CD8-positive, alpha-beta memory T cell (primary cell): ENCODE results near the gene ITGB7. TPM values are rescaled to one million over a fixed set of nuclear protein-coding genes. Genes with fewer than 3 reads are reported as not detected.
"Not testable (repeated sequence)": the region's sequence is repeated elsewhere in the genome, so short reads cannot be mapped to it uniquely, and the experiment has no call there.

Experiments used
- CTCF ChIA-PET: fragments of 350-600 bp; sonication (Branson Sonifier 250); formaldehyde crosslinking; loops from one replicate; lab custom pipeline; 2021; ENCODE audit warnings: antibody characterized with exemption; lab: Charles Lee
- POLR2A ChIA-PET: fragments of 350-600 bp; sonication (Branson Sonifier 250); formaldehyde crosslinking; loops from one replicate; lab custom pipeline; 2021; ENCODE audit warnings: antibody characterized with exemption; lab: Charles Lee
- DNase-seq, 5 donors: peaks; one replicate each; pipeline versions ENCODE4 v3.0.0 to v3.0.0-alpha.2; 2020 to 2022; ENCODE audit warnings: mixed read lengths in 1 of 5
- H3K27ac ChIP-seq: one replicate; pipeline ENCODE4 v1.7.0; 2013; ENCODE audit warnings: low read depth, mild to moderate bottlenecking, low read length, moderate library complexity
- H3K27me3 ChIP-seq: 2 replicates; pipeline ENCODE4 v1.7.0; 2013; ENCODE audit warnings: low read length, mild to moderate bottlenecking; ENCODE audit not compliant: insufficient read depth, poor library complexity, severe bottlenecking
- H3K36me3 ChIP-seq: 2 replicates; pipeline ENCODE4 v1.7.0; 2013; ENCODE audit warnings: mild to moderate bottlenecking, low read length, moderate library complexity; ENCODE audit not compliant: insufficient read depth
- H3K4me1 ChIP-seq: 2 replicates; pipeline ENCODE4 v1.7.0; 2013; ENCODE audit warnings: mild to moderate bottlenecking, low read length, moderate library complexity; ENCODE audit not compliant: insufficient read depth
- H3K4me3 ChIP-seq: 2 replicates; pipeline ENCODE4 v1.7.0; 2013; ENCODE audit warnings: mild to moderate bottlenecking, low read length
- H3K9me3 ChIP-seq: 2 replicates; pipeline ENCODE4 v1.7.0; 2013; ENCODE audit warnings: mild to moderate bottlenecking, low read length
- H3K27ac Mint-ChIP-seq, 8 donors: one replicate each; pipeline ENCODE4 v1.8.0; 2020 to 2021; ENCODE audit warnings: mixed read lengths in 8 of 8, mild to moderate bottlenecking in 6 of 8, inconsistent platforms in 3 of 8, moderate library complexity in 3 of 8
- H3K27me3 Mint-ChIP-seq, 2 donors: one replicate each; pipeline ENCODE4 v1.8.0; 2020 to 2021; ENCODE audit warnings: mixed read lengths in 2 of 2, mild to moderate bottlenecking in 1 of 2, moderate library complexity in 1 of 2
- H3K36me3 Mint-ChIP-seq, 3 donors: one replicate each; pipeline ENCODE4 v1.8.0; 2020 to 2021; ENCODE audit warnings: mixed read lengths in 3 of 3, inconsistent platforms in 1 of 3, mild to moderate bottlenecking in 1 of 3
- H3K4me1 Mint-ChIP-seq, 3 donors: one replicate each; pipeline ENCODE4 v1.8.0; 2020 to 2021; ENCODE audit warnings: mixed read lengths in 3 of 3, inconsistent platforms in 1 of 3, mild to moderate bottlenecking in 1 of 3
- H3K4me3 Mint-ChIP-seq, 7 donors: one replicate each; pipeline ENCODE4 v1.8.0; 2020 to 2021; ENCODE audit warnings: mixed read lengths in 7 of 7, mild to moderate bottlenecking in 6 of 7, moderate library complexity in 4 of 7, inconsistent platforms in 2 of 7
- H3K9me3 Mint-ChIP-seq, 5 donors: one replicate each; pipeline ENCODE4 v1.8.0; 2020 to 2022; ENCODE audit warnings: mixed read lengths in 5 of 5, mild to moderate bottlenecking in 3 of 5, moderate library complexity in 2 of 5, inconsistent platforms in 1 of 5
- polyA plus RNA-seq: library from polyadenylated mRNA; unstranded; fragments of 300-500 nt; fragmentation: Illumina TruSeq; gene quantifications from one replicate; pipeline ENCODE4 v1.2.3, GENCODE V29; 2021
- total RNA-seq, 2 experiments: library from RNA; stranded (reverse); gene quantifications; one replicate each; pipeline ENCODE4 v1.2.3, GENCODE V29; 2021

The ITGB7 gene
- total and polyA plus RNA-seq, 3 experiments from 2014 or later = 292 to 339 (median 339) TPM

GRCh38 chr12:53180931-53181645, 26.0 kb downstream of the ITGB7 start:
- Mint-ChIP-seq H3K9me3 (no peaks in the 10 kb centered on the region), H3K4me1 (peaks cover 52 to 61% (median 56%) of the 10 kb centered on the region in 3 donors), H3K27ac (peak overlapping the region; percentile 79 to 97 (median 95)), H3K36me3 (peaks cover 0 to 54% (median 13%) of the 10 kb centered on the region in 3 donors), H3K27me3 (no peaks in the 10 kb centered on the region), H3K4me3 (peak overlapping the region; percentile 89 to 97 (median 93))
- Histone ChIP-seq H3K27ac (peak overlapping the region; percentile 86), H3K9me3 (no peaks in the 10 kb centered on the region), H3K36me3 (peaks cover 25% of the 10 kb centered on the region), H3K4me3 (peak overlapping the region; percentile 79), H3K27me3 (no peaks in the 10 kb centered on the region), H3K4me1 (peaks cover 45% of the 10 kb centered on the region)
- DNase-seq = peak in 3 of 5 donors; percentile 64 to 87 (median 65)
- ChIA-PET CTCF (interaction anchor here (0.8 to 3.7 kb wide), 21 partner anchors 8 to 164 kb away, joined by 3 to 30 read pairs (median 6); partner anchors contain the start of genes AAAS, ESPL1 and ITGB7), POLR2A (interaction anchor here (0.6 to 4.1 kb wide), 18 partner anchors 9 to 320 kb away, joined by 3 to 20 read pairs (median 7); partner anchors contain the start of genes ESPL1, ITGB7, MYG1 and PFDN5)

DNA sequence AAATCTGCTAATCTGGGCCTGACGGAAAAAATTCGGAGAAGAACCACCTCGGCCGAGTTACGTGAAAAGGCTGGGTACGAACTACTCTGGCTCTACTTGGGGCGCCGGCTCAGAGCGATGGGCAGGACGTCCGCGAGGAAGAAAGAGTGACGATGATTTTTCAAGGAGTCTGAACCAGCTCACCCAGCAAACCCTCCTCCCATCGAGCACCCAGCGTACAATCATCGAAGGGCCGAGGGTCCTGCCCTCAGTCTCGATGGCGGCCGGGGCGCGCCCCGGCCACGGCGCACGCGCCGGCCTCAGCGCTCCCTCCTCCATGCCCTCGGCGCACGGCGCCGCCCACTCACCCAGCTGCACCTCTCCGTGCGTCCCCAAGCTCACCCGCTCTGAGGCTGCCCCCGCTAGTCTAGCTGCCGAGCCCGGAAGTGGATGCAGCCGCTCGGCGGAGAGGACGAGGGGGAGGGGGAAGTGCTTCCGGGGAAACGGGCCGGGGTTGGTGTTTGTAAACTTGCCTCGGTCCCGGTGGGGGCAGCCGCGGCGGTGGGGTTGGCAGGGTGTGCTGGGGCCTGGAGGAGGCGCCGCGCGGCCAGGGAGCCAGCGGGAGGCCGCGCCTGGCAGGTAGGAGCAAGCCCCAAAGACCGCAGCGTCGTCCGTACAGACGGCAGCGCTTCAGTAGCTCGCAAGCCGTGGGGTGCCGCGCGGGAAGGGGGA, 26.7 kb downstream of the ITGB7 start, which contains the start of the genes CSAD and ZNF740:
Gene CSAD, minus strand, starts transcription at position 706 of the 711 bp plus-strand sequence. CDS start 7,455 bp downstream, outside the sequence.
Gene ZNF740, plus strand, starts transcription at position 503 of the 711 bp plus-strand sequence. CDS start 1,262 bp downstream, outside the sequence.
- Mint-ChIP-seq H3K9me3 (no peaks in the 10 kb centered on the region), H3K4me3 (peak within 1 kb of the TSS; percentile 89 to 97 (median 93)), H3K27ac (peak within 1 kb of the TSS; percentile 88 to 99 (median 96)), H3K36me3 (peaks cover 0 to 47% (median 9%) of the 10 kb centered on the region in 3 donors), H3K27me3 (no peaks in the 10 kb centered on the region), H3K4me1 (peaks cover 51 to 56% (median 54%) of the 10 kb centered on the region in 3 donors)
- peak; percentile 96 to 99 (median 97) for DNase-seq
- Histone ChIP-seq H3K4me1 (peaks cover 45% of the 10 kb centered on the region), H3K9me3 (no peaks in the 10 kb centered on the region), H3K27me3 (no peaks in the 10 kb centered on the region), H3K36me3 (peaks cover 17% of the 10 kb centered on the region), H3K4me3 (peak within 1 kb of the TSS; percentile 79), H3K27ac (peak within 1 kb of the TSS; percentile 86)
- ChIA-PET POLR2A (interaction anchor here (0.6 to 4.1 kb wide), 18 partner anchors 9 to 320 kb away, joined by 3 to 20 read pairs (median 7); partner anchors contain the start of genes ESPL1, ITGB7, MYG1 and PFDN5), CTCF (interaction anchor here (0.7 to 3.7 kb wide), 25 partner anchors 8 to 165 kb away, joined by 3 to 30 read pairs (median 6); partner anchors contain the start of genes AAAS, ESPL1 and ITGB7)

- Histone ChIP-seq H3K4me1 (peaks cover 44% of the 10 kb centered on the region), H3K9me3 (no peaks in the 10 kb centered on the region), H3K27ac (peak overlapping the region; percentile 86), H3K27me3 (no peaks in the 10 kb centered on the region), H3K36me3 (peaks cover 11% of the 10 kb centered on the region), H3K4me3 (peak overlapping the region; percentile 79)
- no peaks in the 10 kb centered on the region for H3K27me3 Mint-ChIP-seq
- DNase-seq = no peak
- H3K9me3 Mint-ChIP-seq = no peaks in the 10 kb centered on the region
- H3K4me1 Mint-ChIP-seq = peaks cover 46 to 50% (median 48%) of the 10 kb centered on the region in 3 donors
- H3K27ac Mint-ChIP-seq = peak overlapping the region; percentile 88 to 99 (median 96)
- H3K36me3 Mint-ChIP-seq = peaks cover 0 to 41% (median 8%) of the 10 kb centered on the region in 3 donors
- H3K4me3 Mint-ChIP-seq = peak overlapping the region; percentile 89 to 95 (median 93)
- ChIA-PET CTCF (interaction anchor here (0.7 to 3.7 kb wide), 16 partner anchors 8 to 141 kb away, joined by 3 to 30 read pairs (median 8); partner anchors contain the start of genes AAAS and ESPL1), POLR2A (interaction anchor here (0.5 to 4.1 kb wide), 13 partner anchors 10 to 321 kb away, joined by 3 to 20 read pairs (median 9); partner anchors contain the start of genes ESPL1, ITGB7, MYG1 and PFDN5)
Measured at GRCh38 chr12:53179687-53180219, 27.3 kb downstream of the ITGB7 start.

DNA sequence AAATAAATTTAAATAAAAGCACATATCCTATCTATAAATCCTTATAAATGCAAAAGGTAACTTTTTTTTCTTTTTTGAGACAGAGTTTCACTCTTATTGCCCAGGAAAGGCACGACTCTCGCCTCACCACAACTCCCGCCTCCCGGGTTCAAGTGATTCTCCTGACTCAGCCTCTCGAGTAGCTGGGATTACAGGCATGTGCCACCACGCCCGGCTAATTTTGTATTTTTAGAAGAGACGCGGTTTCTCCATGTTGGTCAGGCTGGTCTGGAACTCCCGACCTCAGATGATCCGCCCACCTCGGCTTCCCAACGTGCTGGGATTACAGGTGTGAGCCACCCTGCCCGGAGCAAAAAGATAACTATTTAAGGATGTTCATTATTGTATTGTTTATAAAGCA, 28.2 kb downstream of the ITGB7 start:
- POLR2A ChIA-PET, H3K27ac ChIP-seq, H3K9me3 ChIP-seq, DNase-seq, H3K27me3 Mint-ChIP-seq, H3K27me3 ChIP-seq, H3K4me3 ChIP-seq, H3K9me3 Mint-ChIP-seq: not testable (repeated sequence)
- Histone ChIP-seq H3K36me3 (peaks cover 11% of the 10 kb centered on the region), H3K4me1 (peaks cover 37% of the 10 kb centered on the region)
- CTCF ChIA-PET = interaction anchor here (1.5 to 2.6 kb wide), 3 partner anchors 21 to 142 kb away, joined by 6 to 12 read pairs (median 8); partner anchors contain the start of gene AAAS
- Mint-ChIP-seq H3K36me3 (peaks cover 0 to 32% (median 5%) of the 10 kb centered on the region in 3 donors), H3K4me3 (peak overlapping the region in 6 of 7 donors; percentile 89 to 95 (median 92)), H3K27ac (peak overlapping the region in 7 of 8 donors; percentile 1 to 97 (median 88)), H3K4me1 (peaks cover 39 to 41% (median 40%) of the 10 kb centered on the region in 3 donors)

DNA sequence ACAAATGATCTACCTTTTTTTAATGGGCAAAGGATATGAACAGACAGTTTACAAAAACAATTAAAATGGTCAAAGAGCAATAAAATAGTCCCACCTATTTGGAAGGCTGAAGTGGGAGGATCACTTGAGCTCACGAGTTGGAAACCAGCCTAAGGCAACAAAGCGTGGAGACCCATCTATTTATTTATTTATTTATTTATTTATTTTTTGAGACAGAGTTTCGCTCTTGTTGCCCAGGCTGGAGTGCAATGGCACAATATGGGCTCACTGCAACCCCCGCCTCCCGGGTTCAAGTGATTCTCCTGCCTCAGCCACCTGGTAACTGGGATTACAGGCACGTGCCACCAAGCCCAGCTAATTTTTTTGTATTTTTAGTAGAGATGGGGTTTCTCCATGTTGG, 29.6 kb downstream of the ITGB7 start:
- H3K4me1 ChIP-seq = peaks cover 23% of the 10 kb centered on the region
- Mint-ChIP-seq H3K4me1 (peaks cover 26 to 27% (median 27%) of the 10 kb centered on the region in 3 donors), H3K36me3 (peaks cover 0 to 20% (median 2%) of the 10 kb centered on the region in 3 donors), H3K27ac (peak overlapping the region in 2 of 8 donors; percentile 46 to 58)
- not testable (repeated sequence) for H3K27me3 ChIP-seq, H3K9me3 Mint-ChIP-seq, H3K4me3 ChIP-seq, H3K27me3 Mint-ChIP-seq, H3K9me3 ChIP-seq, DNase-seq, H3K27ac ChIP-seq, H3K4me3 Mint-ChIP-seq, H3K36me3 ChIP-seq
- ChIA-PET CTCF (interaction anchor here (1.0 to 1.5 kb wide), 3 partner anchors 18 to 74 kb away, joined by 3 to 4 read pairs (median 3); no protein-coding TSS in a partner anchor), POLR2A (interaction anchor here (0.7 kb wide), 2 partner anchors 35 to 72 kb away, joined by 3 read pairs; no protein-coding TSS in a partner anchor)

GRCh38 chr12:53176750-53177149, 30.3 kb downstream of the ITGB7 start:
- POLR2A ChIA-PET = no interaction called here
- Histone ChIP-seq H3K27me3 (no peaks in the 10 kb centered on the region), H3K36me3 (peaks cover 2% of the 10 kb centered on the region), H3K9me3 (no peaks in the 10 kb centered on the region), H3K4me3 (no peak overlapping the region), H3K4me1 (peaks cover 16% of the 10 kb centered on the region), H3K27ac (no peak overlapping the region)
- H3K4me1 Mint-ChIP-seq = peaks cover 19 to 20% (median 20%) of the 10 kb centered on the region in 3 donors
- H3K27me3 Mint-ChIP-seq = no peaks in the 10 kb centered on the region
- peak overlapping the region in 2 of 8 donors; percentile 43 to 58 for H3K27ac Mint-ChIP-seq
- H3K9me3 Mint-ChIP-seq = no peaks in the 10 kb centered on the region
- DNase-seq = no peak
- CTCF ChIA-PET = interaction anchor here (1.0 to 1.5 kb wide), 3 partner anchors 17 to 74 kb away, joined by 3 to 4 read pairs (median 3); no protein-coding TSS in a partner anchor
- H3K36me3 Mint-ChIP-seq = peaks cover 0 to 16% (median 2%) of the 10 kb centered on the region in 3 donors
- H3K4me3 Mint-ChIP-seq = no peak overlapping the region
